Common myeloid progenitor, CD34-positive (primary cell): ENCODE data around the gene LLCFC1. TPM values are rescaled to one million over a fixed set of nuclear protein-coding genes. Genes with fewer than 3 reads are reported as not detected.

Experiments used
- CTCF ChIA-PET: fragments of 350-600 bp; sonication (Branson Sonifier 250); formaldehyde crosslinking; loops from one replicate; lab custom pipeline; 2021; ENCODE audit warnings: antibody characterized with exemption; lab: Charles Lee
- POLR2A ChIA-PET: fragments of 350-600 bp; sonication (Branson Sonifier 250); formaldehyde crosslinking; loops from one replicate; lab custom pipeline; 2021; ENCODE audit warnings: antibody characterized with exemption; lab: Charles Lee
- DNase-seq, 3 donors: peaks; one replicate each; pipeline versions ENCODE4 v3.0.0 to v3.0.0-alpha.2; 2013
- H3K27ac ChIP-seq, 2 experiments: 1 replicate in 1 of 2; 2 replicates in 1 of 2; pipeline ENCODE4 v1.7.0; 2013; ENCODE audit warnings: inconsistent platforms in 2 of 2, low read length in 2 of 2, mild to moderate bottlenecking in 2 of 2, low read depth in 1 of 2, moderate library complexity in 1 of 2; ENCODE audit not compliant: severe bottlenecking in 2 of 2, insufficient read depth in 1 of 2, poor library complexity in 1 of 2
- H3K27me3 ChIP-seq, 5 experiments: replicated peaks in 2 of 5; 1 replicate in 3 of 5; 2 replicates in 2 of 5; pipeline versions ENCODE4 v1.6.1 to v1.7.0; 2013; ENCODE audit warnings: low read length in 4 of 5, mild to moderate bottlenecking in 2 of 5, moderate library complexity in 2 of 5, inconsistent platforms in 1 of 5; ENCODE audit not compliant: insufficient read depth in 5 of 5, control insufficient read depth in 4 of 5
- H3K36me3 ChIP-seq, 4 experiments: 1 replicate in 2 of 4; 2 replicates in 2 of 4; pipeline versions ENCODE4 v1.6.1 to v1.7.0; 2013; ENCODE audit warnings: low read length in 3 of 4, control low read depth in 1 of 4, mild to moderate bottlenecking in 1 of 4; ENCODE audit not compliant: control insufficient read depth in 4 of 4, insufficient read depth in 4 of 4
- H3K4me1 ChIP-seq, 4 experiments: 1 replicate in 3 of 4; 2 replicates in 1 of 4; pipeline versions ENCODE4 v1.6.1 to v1.7.1; 2013; ENCODE audit warnings: low read length in 3 of 4, mild to moderate bottlenecking in 3 of 4, control low read depth in 1 of 4, inconsistent platforms in 1 of 4, moderate library complexity in 1 of 4; ENCODE audit not compliant: control insufficient read depth in 4 of 4, insufficient read depth in 4 of 4; ENCODE audit errors: control extremely low read depth in 1 of 4
- H3K4me3 ChIP-seq, 7 experiments: 1 replicate in 4 of 7; 2 replicates in 3 of 7; pipeline versions ENCODE4 v1.5.1 to v1.7.0; 2013; ENCODE audit warnings: mild to moderate bottlenecking in 7 of 7, low read length in 6 of 7, moderate library complexity in 6 of 7, inconsistent platforms in 2 of 7, low read depth in 2 of 7, control low read depth in 1 of 7; ENCODE audit not compliant: insufficient read depth in 4 of 7, control insufficient read depth in 1 of 7; ENCODE audit errors: extremely low read depth in 1 of 7
- H3K9me3 ChIP-seq, 5 experiments: 1 replicate in 4 of 5; 2 replicates in 1 of 5; pipeline versions ENCODE4 v1.6.1 to v1.7.1; 2013; ENCODE audit warnings: low read length in 4 of 5, mild to moderate bottlenecking in 2 of 5, inconsistent platforms in 1 of 5, low read depth in 1 of 5, moderate library complexity in 1 of 5; ENCODE audit not compliant: control insufficient read depth in 4 of 5, insufficient read depth in 2 of 5; ENCODE audit errors: control extremely low read depth in 1 of 5
- WGBS: methylation state at CpG from one replicate; pipeline ENCODE4 v1.1.5; 2013; ENCODE audit not compliant: insufficient coverage; 5-methylcytosine and 5-hydroxymethylcytosine counted together
- polyA plus RNA-seq: library from polyadenylated mRNA; unstranded; fragments of 120-200 nt; gene quantifications from one replicate; pipeline ENCODE4 v1.2.1, GENCODE V29; 2013

Gene LLCFC1
- 0.22 TPM for polyA plus RNA-seq

DNA sequence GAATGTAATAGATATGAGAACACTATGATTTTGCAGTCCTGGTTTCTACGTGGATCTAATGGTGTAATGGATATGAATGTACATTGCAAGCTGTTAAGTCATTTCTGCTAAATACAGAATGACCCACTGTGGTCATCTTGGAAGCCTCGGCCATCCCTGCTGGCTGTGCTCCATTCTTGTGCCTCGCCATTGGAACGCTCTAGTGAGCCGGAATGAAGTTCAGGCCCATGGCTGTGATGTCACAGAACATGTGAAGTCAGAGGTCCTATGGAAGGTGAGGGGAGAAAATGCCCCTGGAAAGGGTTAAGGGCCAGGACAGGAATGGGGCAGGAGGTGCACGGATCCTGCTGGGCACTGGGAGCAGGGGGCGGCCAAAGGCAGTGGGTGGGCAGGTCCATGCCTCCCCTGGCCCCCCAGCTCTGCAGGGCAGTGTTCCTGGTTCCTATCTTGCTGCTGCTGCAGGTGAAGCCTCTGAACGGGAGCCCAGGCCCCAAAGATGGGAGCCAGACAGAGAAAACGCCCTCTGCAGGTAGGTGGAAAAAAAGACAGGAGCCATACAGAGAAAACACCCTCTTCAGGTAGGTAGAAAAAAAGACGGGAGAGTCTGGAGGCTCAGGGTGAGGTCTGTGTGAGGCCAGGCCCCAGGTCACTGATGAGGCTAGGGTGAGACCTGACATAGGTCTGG, at the start of gene LLCFC1:
Gene LLCFC1 (plus strand): TSS at position 259 of the 685 bp plus-strand sequence. CDS start 138 bp downstream, at position 397.
- ChIA-PET POLR2A (no interaction called here), CTCF (no interaction called here)
- no peak for DNase-seq
- no peak within 1 kb of the TSS for H3K4me3 ChIP-seq
- no peaks in the 10 kb centered on the region for H3K4me1 ChIP-seq
- no peaks in the 10 kb centered on the region for H3K36me3 ChIP-seq
- H3K27me3 ChIP-seq = peaks cover 0 to 2% (median 0%) of the 10 kb centered on the region in 5 experiments
- H3K9me3 ChIP-seq = no peaks in the 10 kb centered on the region
- H3K27ac ChIP-seq = no peak within 1 kb of the TSS
- 92% methylated on average over 10 of the region's 10 CpGs for WGBS

- H3K4me1 ChIP-seq = no peaks in the 10 kb centered on the region
- no peak overlapping the region for H3K4me3 ChIP-seq
- no peaks in the 10 kb centered on the region for H3K36me3 ChIP-seq
- H3K27ac ChIP-seq = no peak overlapping the region
- WGBS = 100% methylated on average over 1 of the region's 3 CpGs
- ChIA-PET POLR2A (no interaction called here), CTCF (no interaction called here)
- peaks cover 0 to 6% (median 0%) of the 10 kb centered on the region in 5 experiments for H3K27me3 ChIP-seq
- no peaks in the 10 kb centered on the region for H3K9me3 ChIP-seq
- peak in 1 of 3 donors; percentile 15 for DNase-seq
Observed at GRCh38 chr7:142889816-142890215, 49.5 kb upstream of the LLCFC1 start.

- DNase-seq = no peak
- H3K36me3 ChIP-seq = no peaks in the 10 kb centered on the region
- H3K4me1 ChIP-seq = no peaks in the 10 kb centered on the region
- ChIA-PET POLR2A (no interaction called here), CTCF (no interaction called here)
- H3K27me3 ChIP-seq = peaks cover 0 to 8% (median 0%) of the 10 kb centered on the region in 5 experiments
- no peaks in the 10 kb centered on the region for H3K9me3 ChIP-seq
- H3K4me3 ChIP-seq = no peak overlapping the region
- WGBS = 95% methylated on average over 11 of the region's 12 CpGs
- no peak overlapping the region for H3K27ac ChIP-seq
Observed at GRCh38 chr7:142890874-142891485, 48.3 kb upstream of the LLCFC1 start.

DNA sequence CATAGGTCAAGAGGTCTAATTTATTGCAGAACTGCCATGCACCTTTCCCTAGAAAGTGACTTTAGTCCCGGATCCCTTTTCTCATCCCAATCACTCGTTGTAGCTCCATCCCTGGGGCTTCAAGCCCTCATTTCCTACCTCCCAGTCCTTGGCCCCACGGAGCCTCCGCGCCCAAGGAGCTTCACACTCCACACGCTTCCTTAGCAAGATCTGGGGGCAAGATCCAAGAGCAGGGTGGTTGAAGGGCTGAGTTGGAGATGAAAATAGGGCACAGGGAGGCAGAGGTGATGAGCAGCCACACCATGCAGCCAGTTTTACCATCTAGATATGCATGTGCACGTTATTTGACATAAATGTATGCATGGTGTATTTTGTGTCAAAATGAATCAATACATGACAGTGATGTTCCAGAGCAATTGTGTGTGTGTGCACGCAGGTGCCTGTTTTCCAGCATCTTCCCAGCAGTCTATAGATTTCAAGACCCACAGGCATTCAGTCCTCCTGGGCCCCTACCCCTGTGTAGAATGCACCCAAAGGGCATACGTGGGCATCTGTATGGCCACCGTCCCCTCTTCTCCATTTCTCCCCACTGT, 47.7 kb upstream of the LLCFC1 start:
- Histone ChIP-seq H3K4me3 (no peak overlapping the region), H3K9me3 (no peaks in the 10 kb centered on the region), H3K4me1 (no peaks in the 10 kb centered on the region), H3K36me3 (no peaks in the 10 kb centered on the region), H3K27me3 (peaks cover 0 to 8% (median 0%) of the 10 kb centered on the region in 5 experiments), H3K27ac (no peak overlapping the region)
- 96% methylated on average over 10 of the region's 10 CpGs for WGBS
- POLR2A ChIA-PET = no interaction called here
- CTCF ChIA-PET = interaction anchor here (1.7 kb wide), 1 partner anchor 12 kb away, joined by 5 read pairs; no protein-coding TSS in a partner anchor
- no peak for DNase-seq

GRCh38 chr7:142892951-142893350, 46.3 kb upstream of the LLCFC1 start:
- WGBS = 100% methylated on average over 2 of the region's 5 CpGs
- H3K36me3 ChIP-seq = no peaks in the 10 kb centered on the region
- no peaks in the 10 kb centered on the region for H3K9me3 ChIP-seq
- DNase-seq = no peak
- H3K27me3 ChIP-seq = peaks cover 0 to 8% (median 0%) of the 10 kb centered on the region in 5 experiments
- no peak overlapping the region for H3K4me3 ChIP-seq
- ChIA-PET POLR2A (no interaction called here), CTCF (interaction anchor here (1.0 to 1.7 kb wide), 4 partner anchors 11 to 15 kb away, joined by 3 to 5 read pairs (median 4); no protein-coding TSS in a partner anchor)
- H3K4me1 ChIP-seq = no peaks in the 10 kb centered on the region
- no peak overlapping the region for H3K27ac ChIP-seq

DNA sequence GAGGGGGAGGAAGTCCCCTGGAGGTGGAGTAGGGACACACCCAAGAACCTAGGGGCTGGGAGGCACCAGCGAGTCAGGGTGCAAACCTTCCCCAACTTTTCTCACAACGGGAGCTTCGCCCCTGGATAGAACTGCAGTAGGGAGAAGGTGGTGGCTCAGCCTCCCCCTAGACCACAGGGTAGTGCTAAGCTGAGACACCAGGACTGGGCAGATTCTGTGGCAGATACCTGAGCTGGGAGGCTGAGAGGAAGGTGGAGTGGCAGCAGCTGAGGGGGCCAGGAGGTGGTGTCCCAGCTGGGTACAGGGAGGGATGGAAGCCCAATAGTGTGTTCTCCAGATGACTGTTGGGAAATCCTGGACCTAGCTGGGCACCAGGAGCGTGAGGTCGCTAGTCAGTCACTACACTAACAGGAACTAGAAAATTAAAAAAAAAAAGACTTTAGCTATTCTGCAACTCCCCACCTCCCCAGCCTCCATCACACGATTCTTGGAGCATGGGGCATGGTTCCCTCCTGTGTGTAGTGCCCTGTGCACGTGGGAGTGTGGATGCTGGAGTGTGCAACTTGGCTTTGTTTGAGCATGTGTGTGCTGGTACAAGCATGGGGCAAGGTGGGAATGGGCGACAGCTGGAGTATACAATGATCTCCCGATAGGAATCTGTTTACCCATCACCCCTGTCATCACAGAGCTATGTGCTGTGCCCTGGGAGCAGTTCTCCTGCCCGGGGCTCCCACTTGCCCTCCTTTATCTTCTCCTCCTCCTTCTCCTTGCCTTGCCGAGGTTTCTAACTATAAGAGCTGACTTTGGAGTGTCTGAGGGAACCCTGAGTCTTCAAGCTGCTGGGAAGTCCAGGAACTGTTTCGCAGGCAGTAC, 44.9 kb upstream of the LLCFC1 start:
- no peaks in the 10 kb centered on the region for H3K36me3 ChIP-seq
- CTCF ChIA-PET = interaction anchor here (0.6 to 2.4 kb wide), 8 partner anchors 8 to 330 kb away, joined by 3 to 6 read pairs (median 4); no protein-coding TSS in a partner anchor
- H3K27me3 ChIP-seq = peaks cover 0 to 8% (median 0%) of the 10 kb centered on the region in 5 experiments
- no peak for DNase-seq
- POLR2A ChIA-PET = no interaction called here
- no peaks in the 10 kb centered on the region for H3K9me3 ChIP-seq
- no peaks in the 10 kb centered on the region for H3K4me1 ChIP-seq
- no peak overlapping the region for H3K4me3 ChIP-seq
- 97% methylated on average over 4 of the region's 12 CpGs for WGBS
- no peak overlapping the region for H3K27ac ChIP-seq
